ENCODE data around the gene SELENON. TPM values are rescaled to one million over a fixed set of nuclear protein-coding genes. Genes with fewer than 3 reads are reported as not detected.
A peak's percentile ranks its signal among the peaks of the same experiment; 100 is the strongest.

The SELENON gene
- total and polyA plus RNA-seq, 2 of the 8 experiments (the other 6 are each of a cell fraction or from before 2014, with no cell fraction given) = 43.0 to 77.6 TPM

DNA sequence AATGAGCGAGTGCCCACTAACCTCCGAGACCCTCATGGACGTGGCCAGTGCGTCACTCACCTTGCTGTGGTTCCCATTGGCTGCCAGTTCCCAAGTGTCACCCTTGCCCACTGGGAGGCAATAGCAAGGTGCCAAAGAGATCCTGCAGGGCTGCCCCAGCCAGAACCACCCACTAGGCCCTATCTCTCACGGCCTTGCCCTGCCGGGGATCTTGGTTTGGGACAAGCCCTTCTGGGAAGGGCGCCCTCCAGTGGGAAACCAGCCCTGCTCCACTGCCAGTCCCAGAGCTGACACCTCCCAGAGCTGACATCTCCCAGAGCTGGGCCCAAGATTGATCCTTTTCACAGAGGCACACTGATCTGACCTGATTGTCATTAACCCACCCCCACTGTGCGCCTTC lies 2.1 kb upstream of the SELENON start:
- CTCF ChIA-PET (ENCODE audit: partially characterized antibody) = interaction anchor here (0.6 to 8.3 kb wide), 46 partner anchors 11 to 333 kb away, joined by 3 to 83 read pairs (median 5); no protein-coding TSS in a partner anchor
- Histone ChIP-seq H4K91ac (replicated peaks; ENCODE audit: insufficient read length, low read length) (no peak overlapping the region), H3K79me2 (ENCODE audit: control insufficient read depth in 1 of 2, insufficient read depth in 2 of 2, low read length in 2 of 2) (no peaks in the 10 kb centered on the region), H4K20me1 (replicated peaks in 1 of 2; ENCODE audit: control insufficient read depth in 1 of 2, insufficient read depth in 2 of 2, low read length in 2 of 2) (peaks cover 0 to 4% of the 10 kb centered on the region in 2 experiments), H3K9ac (replicated peaks in 1 of 4; ENCODE audit: extremely low read depth in 1 of 4, low read depth in 3 of 4, low read length in 3 of 4) (no peak overlapping the region), H4K5ac (ENCODE audit: insufficient read length, low read depth, low read length) (no peak overlapping the region), H3K18ac (ENCODE audit: extremely low read depth, low read length) (no peak overlapping the region), H3K9me3 (ENCODE audit: insufficient read depth in 2 of 2, low read depth in 1 of 2, low read length in 1 of 2) (no peaks in the 10 kb centered on the region), H3K27ac (ENCODE audit: low read depth, low read length) (no peak overlapping the region), H3K56ac (replicated peaks; ENCODE audit: insufficient read length, low read depth, low read length) (no peak overlapping the region), H3K27me3 (replicated peaks in 1 of 4; ENCODE audit: control insufficient read depth in 3 of 4, extremely low read depth in 1 of 4, insufficient read depth in 3 of 4, low read length in 3 of 4) (peaks cover 0 to 2% (median under 1%) of the 10 kb centered on the region in 4 experiments; a peak in 3 of 7 replicates), H3K36me3 (ENCODE audit: control insufficient read depth in 2 of 4, insufficient read depth in 4 of 4, low read length in 3 of 4) (0 out of 8 replicates have a peak, but pooled peaks cover 0 to 4% (median 0%) of the 10 kb centered on the region in 4 experiments), H2AK5ac (ENCODE audit: low read depth, low read length) (peak overlapping the region; percentile 79; the same call in 1 of the 2 replicates), H2BK12ac (ENCODE audit: low read depth, low read length) (no peak overlapping the region), H3K4ac (replicated peaks; ENCODE audit: insufficient read length, low read depth, low read length) (no peak overlapping the region), H3K4me2 (ENCODE audit: insufficient read depth in 1 of 2, low read depth in 2 of 2, low read length in 2 of 2) (no peak overlapping the region), H3K4me3 (ENCODE audit: extremely low read depth in 1 of 4, insufficient read depth in 2 of 4, low read depth in 3 of 4, low read length in 4 of 4) (no peak overlapping the region), H3K23ac (ENCODE audit: insufficient read length) (no peak overlapping the region), H3K4me1 (replicated peaks in 1 of 4; ENCODE audit: control insufficient read depth in 3 of 4, insufficient read depth in 4 of 4, low read length in 3 of 4) (peaks cover 4 to 14% (median 11%) of the 10 kb centered on the region in 4 experiments; a peak in 6 of 7 replicates), H2AFZ (ENCODE audit: low read length) (no peak overlapping the region), H3K23me2 (ENCODE audit: low read depth, low read length) (peaks cover 9% of the 10 kb centered on the region; the same call in 1 of the 2 replicates), H2BK15ac (ENCODE audit: low read length) (peak overlapping the region; percentile 13; the same call in 1 of the 2 replicates), H3K14ac (ENCODE audit: insufficient read length) (no peak overlapping the region), H2BK20ac (ENCODE audit: low read length) (peak overlapping the region; percentile 82; the same call in 1 of the 2 replicates), H2BK120ac (replicated peaks; ENCODE audit: low read depth, low read length) (no peak overlapping the region), H3K79me1 (ENCODE audit: low read depth, low read length) (no peaks in the 10 kb centered on the region), H4K8ac (ENCODE audit: extremely low read depth, insufficient read depth, low read length) (no peak overlapping the region), H2BK5ac (ENCODE audit: low read depth, low read length) (no peak overlapping the region)
- DNase-seq (ENCODE audit: low read depth in 1 of 2, low spot score in 2 of 2) = peak in 1 of 2 experiments; percentile 84
- POLR2A ChIA-PET (ENCODE audit: partially characterized antibody) = interaction anchor here (1.0 to 1.4 kb wide), 4 partner anchors 12 to 225 kb away, joined by 3 to 6 read pairs (median 4); no protein-coding TSS in a partner anchor
- FAIRE-seq = peak; percentile 55
- WGBS, 2 experiments (ENCODE audit: extremely low coverage in 1 of 2, insufficient coverage in 1 of 2, insufficient read length in 1 of 2, insufficient replicate concordance in 2 of 2, low coverage in 1 of 2, low lambda C conversion rate in 2 of 2, missing lambda C conversion rate in 1 of 2) = 61% methylated on average over 5 of the region's 8 CpGs; no CpG with 5 or more reads in 1 of the 2 experiments
- TF ChIP-seq, protein P1, sequence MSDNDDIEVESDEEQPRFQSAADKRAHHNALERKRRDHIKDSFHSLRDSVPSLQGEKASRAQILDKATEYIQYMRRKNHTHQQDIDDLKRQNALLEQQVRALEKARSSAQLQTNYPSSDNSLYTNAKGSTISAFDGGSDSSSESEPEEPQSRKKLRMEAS (IDR thresholded peaks at IDR 0.05) = no peak
- TF ChIP-seq SAP30 (IDR thresholded peaks at IDR 0.05; ENCODE audit: insufficient read depth, insufficient replicate concordance, low read length) = no peak
- no peak for TF ChIP-seq BACH1 (IDR thresholded peaks at IDR 0.05; ENCODE audit: low read length)
- TF ChIP-seq GTF2F1 (IDR thresholded peaks at IDR 0.05; ENCODE audit: borderline replicate concordance, low read depth, low read length) = no peak
- peak; percentile 57 to 74 for TF ChIP-seq RAD21 (IDR thresholded peaks at IDR 0.05 in 1 of 2, conservative IDR thresholded peaks at IDR 0.05 in 1 of 2; ENCODE audit: low read depth in 2 of 2, low read length in 2 of 2)
- 0 out of 2 replicates have a peak, but pooled peaks have one; percentile 16 for TF ChIP-seq TAF1 (IDR thresholded peaks at IDR 0.05; ENCODE audit: low read depth, low read length)
- TF ChIP-seq SP2 (IDR thresholded peaks at IDR 0.05; ENCODE audit: low read length) = no peak
- TF ChIP-seq RXRA (IDR thresholded peaks at IDR 0.05; ENCODE audit: insufficient read depth, low read depth, low read length) = no peak
- TF ChIP-seq TCF12 (IDR thresholded peaks at IDR 0.05; ENCODE audit: low read depth, low read length) = no peak
- no peak for TF ChIP-seq CTBP2 (IDR thresholded peaks at IDR 0.05; ENCODE audit: borderline replicate concordance, insufficient read depth, insufficient read length, low read length)
- 0 out of 4 replicates have a peak, but pooled peaks of 1 of the 2 experiments have one; percentile 56 for TF ChIP-seq SIN3A (conservative IDR thresholded peaks at IDR 0.05 in 1 of 2, IDR thresholded peaks at IDR 0.05 in 1 of 2; ENCODE audit: low read depth in 1 of 2, low read length in 2 of 2)
- no peak for TF ChIP-seq TAF7 (optimal IDR thresholded peaks at IDR 0.05; ENCODE audit: borderline replicate concordance, low read depth, low read length)

Data from H1 (cell line).